HG03439 (cell line): Measurements from ENCODE around the gene ATN1.
"Not testable (repeated sequence)": the region's sequence is repeated elsewhere in the genome, so short reads cannot be mapped to it uniquely, and the experiment has no call there.

Source experiments
- ATAC-seq: cut with Tn5 transposase; IDR thresholded peaks from one replicate; pipeline ENCODE4 v1.9.1; 2021; ENCODE audit warnings: mild to moderate bottlenecking, moderate library complexity; ENCODE audit not compliant: unreplicated experiment

Gene ATN1

DNA sequence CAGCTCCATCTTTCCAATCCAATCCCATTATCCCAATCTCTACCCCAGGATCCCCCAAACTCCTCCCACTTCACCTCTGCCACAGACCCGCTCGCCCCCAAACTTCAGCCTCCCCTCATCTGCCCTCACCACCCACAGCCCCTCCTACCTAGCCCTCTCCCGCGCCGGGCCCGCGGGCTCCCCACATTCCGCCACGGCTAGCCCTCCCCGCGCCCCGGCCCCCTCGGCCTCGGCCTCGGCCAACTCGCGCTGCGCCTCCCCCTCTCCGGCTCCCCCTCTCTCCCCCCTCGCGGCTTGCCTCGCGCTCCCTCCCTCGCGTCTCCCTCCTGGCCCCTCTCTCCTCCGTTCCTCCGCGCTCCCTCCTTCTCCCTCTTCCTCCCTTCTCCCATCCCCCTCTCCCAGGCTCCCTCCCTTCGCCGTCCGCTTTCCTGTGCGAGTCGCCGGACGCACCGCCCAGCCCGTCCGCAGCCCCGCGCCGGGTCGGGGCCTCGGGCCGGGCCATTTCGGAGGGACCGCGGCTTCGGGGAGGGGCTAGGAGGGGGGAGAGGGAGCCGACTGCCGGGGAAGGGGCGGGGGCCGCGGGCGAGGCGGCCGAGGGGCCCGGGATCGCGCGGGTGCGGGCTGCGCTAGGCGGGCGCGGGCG lies at the start of gene ATN1:
TSS of gene ATN1 (plus strand) at position 581 of the 643 bp plus-strand sequence. CDS start 6,043 bp downstream, outside the sequence.
- ATAC-seq = no peak

DNA sequence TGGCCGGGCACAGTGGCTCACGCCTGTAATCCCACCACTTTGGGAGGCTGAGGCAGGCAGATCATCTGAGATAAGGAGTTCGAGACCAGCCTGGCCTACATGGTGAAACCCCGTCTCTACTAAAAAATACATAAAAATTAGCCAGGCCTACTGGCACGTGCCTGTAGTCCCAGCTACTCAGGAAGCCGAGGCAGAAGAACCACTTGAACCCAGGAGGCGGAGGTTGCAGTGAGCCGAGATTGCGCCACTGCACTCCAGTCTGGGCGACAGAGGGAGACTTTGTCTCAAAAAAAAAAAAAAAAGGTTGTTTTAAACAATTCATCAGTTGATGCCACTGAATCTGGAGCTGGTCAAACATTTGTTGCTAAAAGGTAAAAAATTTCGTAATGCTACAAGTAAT lies 47.9 kb upstream of the ATN1 start:
- ATAC-seq = not testable (repeated sequence)

GRCh38 chr12:6883252-6883651 lies 44.5 kb upstream of the ATN1 start:
- no peak for ATAC-seq

DNA sequence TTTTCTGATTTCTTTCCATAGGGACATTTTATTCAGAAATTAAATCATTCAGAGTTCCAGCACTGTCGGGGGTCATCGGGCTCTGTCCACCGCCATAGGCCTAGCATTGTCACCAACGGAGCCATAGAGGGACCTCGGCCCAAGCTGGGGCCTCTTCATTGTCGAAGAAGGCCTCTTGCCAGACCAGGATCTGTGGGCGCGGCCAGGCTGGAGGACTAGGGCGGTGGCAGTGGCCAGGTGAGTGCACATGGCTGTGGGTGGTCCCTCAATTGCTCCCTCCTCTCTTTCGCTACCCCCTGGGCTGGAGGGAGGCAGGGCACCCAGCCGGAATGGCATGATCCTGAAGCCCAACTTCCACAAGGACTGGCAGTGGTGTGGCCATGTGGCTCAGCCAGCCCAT lies 44.1 kb upstream of the ATN1 start:
- no peak for ATAC-seq

DNA sequence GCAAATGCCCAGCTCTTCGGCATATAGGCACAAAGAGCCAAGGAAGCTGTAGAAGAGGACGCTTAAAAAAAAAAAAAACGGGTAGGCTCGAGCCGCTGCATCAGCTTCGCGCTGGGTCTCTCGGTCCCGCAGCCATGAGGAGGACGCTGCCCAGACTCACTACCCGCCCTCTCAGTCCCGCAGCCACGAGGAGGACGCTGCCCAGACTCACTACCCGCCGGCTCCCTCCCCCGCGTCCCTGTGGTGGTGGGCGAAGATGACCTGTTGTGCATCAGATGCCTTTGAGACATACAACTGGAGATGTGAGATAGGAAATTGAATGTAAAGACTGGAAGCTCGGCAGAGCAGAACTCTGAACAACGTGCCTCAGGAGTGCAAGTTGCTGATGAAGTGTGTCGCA lies 43.2 kb upstream of the ATN1 start:
- no peak for ATAC-seq

- not testable (repeated sequence) for ATAC-seq
Measured at GRCh38 chr12:6886206-6886999, 41.4 kb upstream of the ATN1 start.

DNA sequence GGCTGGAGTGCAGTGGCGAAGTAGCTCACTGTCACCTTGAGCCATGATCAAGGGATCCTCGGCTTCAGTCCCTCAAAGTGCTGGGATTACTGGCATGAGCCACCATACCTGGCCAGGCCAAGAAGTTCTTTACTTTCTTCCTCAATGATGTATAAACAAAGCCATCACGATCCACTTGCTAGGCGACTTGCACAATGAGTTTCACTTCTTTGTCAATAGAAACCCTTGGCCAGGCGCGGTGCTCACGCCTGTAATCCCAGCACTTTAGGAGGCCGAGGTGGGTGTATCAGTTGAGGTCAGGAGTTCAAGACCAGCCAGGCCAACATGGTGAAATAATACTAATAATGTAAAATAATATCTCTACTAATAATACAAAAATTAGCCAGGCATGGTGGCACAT lies 40.3 kb upstream of the ATN1 start:
- no peak for ATAC-seq

GRCh38 chr12:6888360-6888759 lies 39.4 kb upstream of the ATN1 start:
- no peak for ATAC-seq

GRCh38 chr12:6888794-6889193 lies 39.0 kb upstream of the ATN1 start:
- not testable (repeated sequence) for ATAC-seq

DNA sequence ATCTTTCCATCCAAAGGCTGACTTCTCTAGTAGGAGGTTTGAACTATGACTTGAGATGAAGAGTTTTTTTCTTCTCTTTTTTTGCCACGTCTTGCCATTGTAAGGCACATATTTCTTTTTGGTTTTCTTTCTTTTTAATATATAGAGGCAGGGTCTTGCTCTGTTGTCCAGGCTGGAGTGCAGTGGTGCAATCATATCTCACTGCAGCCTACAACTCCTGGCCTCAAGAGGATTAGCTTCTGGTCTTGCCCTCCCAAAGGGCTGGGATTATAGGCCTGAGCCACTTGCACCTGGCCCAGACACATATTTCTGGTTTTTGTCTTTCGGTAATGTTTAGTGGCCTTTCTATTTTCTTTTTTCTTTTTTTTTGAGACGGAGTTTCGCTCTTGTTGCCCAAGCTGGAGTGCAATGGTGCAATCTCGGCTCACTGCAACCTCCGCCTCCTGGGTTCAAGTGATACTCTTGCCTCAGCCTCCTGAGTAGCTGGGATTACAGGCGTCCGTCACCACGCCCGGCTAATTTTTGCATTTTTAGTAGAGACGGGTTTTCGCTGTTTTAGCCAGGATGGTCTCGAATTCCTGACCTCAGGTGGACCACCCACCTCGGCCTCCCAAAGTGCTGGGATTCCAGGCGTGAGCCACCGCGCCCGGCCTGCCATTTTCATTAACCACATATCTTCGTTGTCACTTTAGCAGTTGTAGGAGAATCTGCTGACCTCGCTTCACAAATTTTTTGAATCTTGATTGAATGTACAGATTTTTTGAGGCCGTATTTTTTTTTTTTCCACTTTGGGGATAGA lies 37.8 kb upstream of the ATN1 start:
- ATAC-seq = not testable (repeated sequence)

DNA sequence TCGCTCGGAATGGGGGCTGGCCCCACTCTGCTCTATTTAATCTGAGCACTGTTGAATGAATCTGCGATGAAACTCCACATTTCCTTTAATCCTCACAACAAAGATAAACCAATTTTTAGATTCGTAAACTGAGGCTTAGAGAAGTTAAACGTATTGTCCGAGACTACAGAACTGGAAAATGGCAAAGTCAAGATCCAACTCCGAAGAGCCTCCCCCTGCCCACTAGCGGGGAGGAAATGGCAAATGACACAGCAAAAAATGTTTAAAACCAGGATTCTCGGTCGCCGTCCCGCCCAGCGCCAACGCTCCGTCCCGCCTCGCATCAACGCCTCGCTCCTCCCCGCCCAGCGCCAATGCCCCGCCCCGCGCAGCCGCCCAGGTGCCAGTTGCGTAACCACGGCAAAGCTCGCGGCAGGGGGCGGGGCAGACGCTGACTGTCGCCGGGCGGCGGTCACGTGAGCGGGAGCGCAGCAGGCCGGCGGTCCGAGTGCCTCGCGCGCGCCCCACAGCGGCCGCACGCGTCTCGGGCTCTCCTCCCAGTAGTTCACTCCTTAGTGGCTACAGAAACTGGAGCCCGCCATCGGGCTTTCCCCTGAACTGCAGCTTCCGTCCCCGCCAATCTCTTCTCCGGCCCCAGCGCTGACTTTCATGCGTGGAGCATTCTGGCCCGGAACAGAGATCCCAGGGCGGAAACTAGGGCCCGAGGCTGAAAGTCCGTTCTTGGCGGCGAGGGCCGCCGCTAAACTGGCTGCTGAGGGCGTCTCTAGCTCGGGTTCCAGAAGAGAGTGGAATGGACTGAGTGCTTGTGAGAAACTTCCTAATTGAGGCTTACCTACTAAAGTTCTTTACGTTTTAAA lies 36.7 kb upstream of the ATN1 start:
- ATAC-seq = peak; percentile 95

- peak; percentile 6 for ATAC-seq
Measured at GRCh38 chr12:6891646-6892001, 36.1 kb upstream of the ATN1 start.

DNA sequence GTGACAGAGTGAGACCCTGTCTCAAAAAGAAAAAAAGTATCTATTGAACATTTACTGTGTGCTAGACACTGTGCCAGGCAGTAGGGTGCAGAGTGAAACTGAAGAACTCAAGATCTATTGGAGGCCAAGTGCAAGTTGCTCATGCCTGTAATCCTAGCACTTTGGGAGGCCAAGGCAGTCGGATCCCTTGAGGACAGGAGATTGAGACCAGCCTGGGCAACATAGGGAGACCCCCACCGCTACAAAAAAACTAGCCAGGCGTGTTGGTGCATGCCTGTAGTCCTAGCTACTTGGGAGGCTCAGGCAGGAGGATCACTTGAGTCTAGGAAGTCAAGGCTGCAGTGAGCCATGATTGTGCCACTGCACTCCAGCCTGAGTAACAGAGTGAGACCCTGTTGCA lies 35.1 kb upstream of the ATN1 start:
- not testable (repeated sequence) for ATAC-seq

- ATAC-seq = no peak
Measured at GRCh38 chr12:6894321-6894720, 33.4 kb upstream of the ATN1 start.

- ATAC-seq = no peak
Measured at GRCh38 chr12:6896846-6897435, 30.8 kb upstream of the ATN1 start.

DNA sequence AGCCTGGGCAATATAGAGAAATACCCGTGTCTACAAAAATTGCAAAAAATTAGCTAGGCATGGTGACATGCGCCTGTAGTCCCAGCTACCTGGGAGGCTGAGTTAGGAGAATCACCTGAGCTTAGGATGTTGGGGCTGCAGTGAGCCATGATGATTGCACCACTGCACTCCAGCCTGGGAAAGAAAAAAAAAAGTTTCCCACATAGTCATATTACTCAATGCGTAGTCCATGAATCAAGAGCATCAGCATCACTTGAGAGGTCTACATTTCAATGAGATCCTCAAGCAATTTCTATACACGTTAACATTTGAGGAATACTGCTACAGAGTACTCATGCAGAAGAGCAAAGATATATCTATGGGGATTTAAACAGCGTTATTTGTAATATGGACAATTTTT lies 28.3 kb upstream of the ATN1 start:
- ATAC-seq = no peak

- ATAC-seq = no peak
Measured at GRCh38 chr12:6899837-6900519, 27.8 kb upstream of the ATN1 start.

- no peak for ATAC-seq
Measured at GRCh38 chr12:6902448-6902847, 25.3 kb upstream of the ATN1 start.

DNA sequence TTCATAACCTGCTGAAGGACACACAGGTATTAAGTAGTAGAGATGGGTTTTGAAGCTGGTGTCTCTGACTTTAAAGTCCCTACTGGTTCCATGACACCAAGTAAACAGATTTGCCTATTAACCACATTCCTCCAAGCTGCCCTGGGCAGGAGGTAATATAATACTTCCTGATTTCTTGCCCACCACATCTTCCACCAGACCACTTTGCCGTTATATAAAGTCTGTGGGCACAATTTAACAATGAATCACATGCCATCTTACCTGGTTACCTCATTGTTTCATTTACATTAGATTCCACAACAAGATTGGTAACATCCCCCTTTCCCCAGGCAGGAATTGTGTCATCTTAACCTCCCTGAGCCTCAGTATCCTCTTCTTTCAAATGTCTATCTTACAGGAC lies 24.0 kb upstream of the ATN1 start:
- ATAC-seq = no peak
